Measurements from ENCODE around the gene CNGA1.

GRCh38 chr4:48046059-48046458 lies 29.6 kb upstream of the CNGA1 start:
- TF ChIP-seq ARNTL (CRISPR knock-in tag; IDR thresholded peaks at IDR 0.05; ENCODE audit: borderline replicate concordance, low read depth) (no peak), ZFP30 (CRISPR knock-in tag; IDR thresholded peaks at IDR 0.05) (no peak), CSDC2 (CRISPR knock-in tag; IDR thresholded peaks at IDR 0.05) (no peak), ZFP3 (CRISPR knock-in tag; IDR thresholded peaks at IDR 0.05) (no peak), SNAI2 (CRISPR knock-in tag; IDR thresholded peaks at IDR 0.05) (no peak), ISL1 (CRISPR knock-in tag; IDR thresholded peaks at IDR 0.05) (no peak), BACH2 (CRISPR knock-in tag; IDR thresholded peaks at IDR 0.05; ENCODE audit: borderline replicate concordance) (no peak)
